ENCODE measurements around the gene PCDHB2.
"Not testable (repeated sequence)": the region's sequence is repeated elsewhere in the genome, so short reads cannot be mapped to it uniquely, and the experiment has no call there.

PCDHB2 gene

GRCh38 chr5:141094481-141095262 is at the start of gene PCDHB2:
PCDHB2 (plus strand) TSS chr5:141094615; CDS start chr5:141094791, 176 bp downstream.
- DNase-seq = no peak

GRCh38 chr5:141050622-141051520 is 43.5 kb upstream of the PCDHB2 start, which contains the start of gene PCDHB1:
PCDHB1 (plus strand) TSS chr5:141051374; CDS start chr5:141051471, 97 bp downstream.
- no peak for DNase-seq

GRCh38 chr5:141051521-141051866 is 42.9 kb upstream of the PCDHB2 start:
- DNase-seq = no peak

GRCh38 chr5:141077826-141078225 is 16.6 kb upstream of the PCDHB2 start:
- no peak for DNase-seq

- DNase-seq = no peak
Measured at GRCh38 chr5:141082228-141082627, 12.2 kb upstream of the PCDHB2 start.

- no peak for DNase-seq
Measured at GRCh38 chr5:141084487-141084989, 9.9 kb upstream of the PCDHB2 start.

- DNase-seq = no peak
Measured at GRCh38 chr5:141095263-141095641, 837 bp downstream of the PCDHB2 start.

GRCh38 chr5:141096181-141096580 is 1.8 kb downstream of the PCDHB2 start:
- not testable (repeated sequence) for DNase-seq

GRCh38 chr5:141096586-141096985 is 2.2 kb downstream of the PCDHB2 start:
- DNase-seq = not testable (repeated sequence)

GRCh38 chr5:141100243-141100805 is 5.9 kb downstream of the PCDHB2 start, which contains the start of gene PCDHB3:
PCDHB3 (plus strand) TSS chr5:141100473; CDS start chr5:141100650, 177 bp downstream.
- peak; percentile 35 for DNase-seq

GRCh38 chr5:141101059-141101458 is 6.6 kb downstream of the PCDHB2 start:
- no peak for DNase-seq

GRCh38 chr5:141102070-141102469 is 7.7 kb downstream of the PCDHB2 start:
- DNase-seq = not testable (repeated sequence)

GRCh38 chr5:141102471-141102870 is 8.1 kb downstream of the PCDHB2 start:
- not testable (repeated sequence) for DNase-seq

GRCh38 chr5:141105350-141105749 is 10.9 kb downstream of the PCDHB2 start:
- DNase-seq = no peak

- DNase-seq = no peak
Measured at GRCh38 chr5:141119250-141119649, 24.8 kb downstream of the PCDHB2 start.

GRCh38 chr5:141121563-141121962 is 27.1 kb downstream of the PCDHB2 start, which contains the start of gene PCDHB4:
PCDHB4 (plus strand) TSS chr5:141121818; CDS start chr5:141121999, 181 bp downstream.
- DNase-seq = no peak

GRCh38 chr5:141121985-141122384 is 27.6 kb downstream of the PCDHB2 start:
- no peak for DNase-seq

- DNase-seq = not testable (repeated sequence)
Measured at GRCh38 chr5:141123396-141124135, 29.2 kb downstream of the PCDHB2 start.

GRCh38 chr5:141127305-141127704 is 32.9 kb downstream of the PCDHB2 start:
- DNase-seq = no peak

- DNase-seq = no peak
Measured at GRCh38 chr5:141135030-141135717, 40.8 kb downstream of the PCDHB2 start, which contains the start of gene PCDHB5. PCDHB5 (plus strand) TSS chr5:141135206; CDS start chr5:141135435, 229 bp downstream.

- no peak for DNase-seq
Measured at GRCh38 chr5:141135718-141136266, 41.4 kb downstream of the PCDHB2 start.

Measured in NK-92 treated with Interleukin-12 subunit alpha and Interleukin-12 subunit beta, amount 100 ng/mL, for 24 hours (cell line).